GM21423 (cell line): ENCODE measurements around the gene IRF2.

Experiments
- ATAC-seq: cut with Tn5 transposase; IDR thresholded peaks from one replicate; pipeline ENCODE4 v1.9.1; 2021; ENCODE audit warnings: mild to moderate bottlenecking, moderate library complexity; ENCODE audit not compliant: unreplicated experiment

IRF2 gene

DNA sequence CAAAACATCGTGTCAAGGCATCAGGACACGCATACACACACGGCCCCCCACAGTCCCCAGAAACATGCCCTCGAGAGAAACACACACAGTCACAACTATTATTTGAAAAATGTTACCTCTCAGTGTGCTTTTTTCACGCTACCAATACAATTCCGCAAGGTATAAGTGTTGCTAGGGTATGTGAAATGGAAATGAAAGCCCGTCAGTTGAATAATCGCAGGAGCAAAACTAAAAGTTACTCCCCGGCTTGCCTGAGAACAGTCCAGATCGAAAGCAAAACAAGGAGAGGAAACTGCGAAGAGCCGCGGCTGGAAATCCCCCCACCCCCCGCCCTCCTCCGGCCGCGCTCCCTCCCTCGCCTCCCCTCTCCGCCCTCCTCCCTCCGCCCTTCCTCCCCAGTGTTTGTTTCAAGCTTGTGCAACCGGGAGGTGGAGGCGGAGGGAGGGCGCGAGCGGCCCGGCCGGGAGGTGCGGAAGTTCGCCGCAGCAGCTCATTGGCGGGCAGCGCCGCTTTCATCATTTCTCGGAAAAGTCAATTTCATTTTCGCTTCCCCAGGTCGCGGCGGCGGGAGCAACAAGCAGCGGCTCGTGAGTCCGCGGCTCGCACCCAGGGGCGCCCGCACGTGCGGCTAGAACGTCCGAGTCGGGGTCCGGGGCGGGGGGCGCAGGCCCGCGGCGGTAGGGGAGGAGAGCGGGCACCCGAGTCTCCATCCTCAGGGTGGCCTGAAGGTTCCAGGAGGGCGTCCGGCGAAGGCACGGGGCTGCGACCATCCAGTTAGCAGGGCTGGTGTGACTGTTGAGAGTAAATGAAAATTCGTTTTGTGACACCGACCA lies at the start of gene IRF2:
TSS of gene IRF2 (minus strand) at position 288 of the 833 bp plus-strand sequence. CDS start 45,486 bp downstream, outside the sequence.
- peak; percentile 69 for ATAC-seq

GRCh38 chr4:184515606-184516005 lies 41.3 kb upstream of the IRF2 start:
- no peak for ATAC-seq

DNA sequence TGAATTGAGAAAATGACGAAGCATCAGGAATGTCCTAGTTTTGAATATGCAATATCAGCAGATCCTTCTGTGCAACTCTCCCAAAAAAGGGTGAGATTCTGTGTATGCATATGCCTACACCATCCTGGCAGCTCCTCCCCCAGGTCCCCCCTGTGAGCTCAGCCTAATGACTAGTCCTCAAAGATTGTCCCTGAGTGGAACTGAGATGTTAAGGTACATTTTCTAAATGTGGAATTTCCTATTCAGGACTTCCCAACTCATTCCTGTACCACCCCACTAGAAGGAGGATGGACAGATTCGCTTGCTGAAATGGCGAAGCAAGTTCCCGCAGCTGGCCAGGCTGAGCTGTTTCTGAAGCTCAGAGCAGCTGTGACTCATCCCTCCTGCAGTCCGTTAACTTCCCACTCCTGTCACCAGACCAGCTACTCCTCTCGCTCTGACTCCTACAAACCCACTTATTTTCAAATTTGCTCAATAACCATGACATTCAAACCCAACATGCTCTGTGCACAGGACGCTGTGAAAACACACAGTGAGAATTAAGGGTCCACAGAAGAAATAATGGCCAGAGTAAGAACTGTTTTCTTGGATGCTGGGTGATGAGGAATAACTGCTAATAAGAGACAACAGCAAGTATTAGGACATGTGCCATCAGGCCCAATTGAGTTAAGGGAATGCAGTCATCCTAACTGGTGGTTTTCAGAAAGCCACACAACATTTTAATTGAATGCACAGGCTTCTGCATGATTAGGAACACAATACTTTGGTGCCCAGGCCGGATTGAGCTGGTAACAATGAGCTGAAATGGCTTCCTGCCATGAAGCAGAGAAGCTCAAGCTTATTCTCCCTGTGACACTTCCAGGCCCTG lies 40.0 kb upstream of the IRF2 start:
- ATAC-seq = peak; percentile 97

DNA sequence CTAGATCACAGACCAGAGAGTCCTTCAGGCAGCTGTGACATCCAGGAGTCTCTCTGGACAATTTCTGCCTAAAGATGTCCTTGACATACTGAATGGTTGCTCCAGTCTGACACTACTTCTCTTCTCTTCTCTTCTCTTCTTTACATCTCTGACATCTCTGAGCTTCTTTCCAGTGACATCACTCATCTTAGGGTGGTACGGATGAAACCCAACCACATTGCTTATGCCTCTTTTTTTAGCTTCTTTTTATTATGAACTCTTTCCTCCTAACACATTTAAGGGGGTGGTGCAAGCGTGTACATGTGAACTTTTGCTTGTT lies 39.4 kb upstream of the IRF2 start:
- no peak for ATAC-seq

GRCh38 chr4:184511156-184511555 lies 36.8 kb upstream of the IRF2 start:
- ATAC-seq = no peak

GRCh38 chr4:184510401-184510800 lies 36.1 kb upstream of the IRF2 start:
- no peak for ATAC-seq

- peak; percentile 96 for ATAC-seq
Measured at GRCh38 chr4:184506527-184507121, 32.3 kb upstream of the IRF2 start.

DNA sequence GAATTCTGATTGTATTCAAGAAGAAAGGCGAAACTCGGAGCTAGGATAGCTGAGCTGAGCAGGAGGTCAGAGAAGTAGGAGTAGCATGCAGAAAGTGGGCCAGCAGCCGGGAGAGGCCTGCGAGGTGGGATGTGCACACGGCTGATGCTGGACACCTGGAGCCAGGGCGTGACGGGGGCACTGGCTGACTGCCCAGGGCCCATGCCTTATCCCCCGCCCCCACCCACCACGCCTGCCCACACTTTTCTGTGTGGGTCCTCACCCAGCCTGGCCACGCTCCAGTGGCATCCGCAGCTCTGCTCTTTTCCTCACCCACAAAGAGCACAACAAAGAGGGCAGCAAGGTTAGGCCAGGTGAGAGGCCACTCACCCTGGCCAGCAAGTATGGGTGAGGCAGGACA lies 30.0 kb upstream of the IRF2 start:
- ATAC-seq = no peak

- no peak for ATAC-seq
Measured at GRCh38 chr4:184503869-184504300, 29.5 kb upstream of the IRF2 start.

- no peak for ATAC-seq
Measured at GRCh38 chr4:184500748-184501589, 26.6 kb upstream of the IRF2 start.

- ATAC-seq = no peak
Measured at GRCh38 chr4:184499996-184500395, 25.6 kb upstream of the IRF2 start.

DNA sequence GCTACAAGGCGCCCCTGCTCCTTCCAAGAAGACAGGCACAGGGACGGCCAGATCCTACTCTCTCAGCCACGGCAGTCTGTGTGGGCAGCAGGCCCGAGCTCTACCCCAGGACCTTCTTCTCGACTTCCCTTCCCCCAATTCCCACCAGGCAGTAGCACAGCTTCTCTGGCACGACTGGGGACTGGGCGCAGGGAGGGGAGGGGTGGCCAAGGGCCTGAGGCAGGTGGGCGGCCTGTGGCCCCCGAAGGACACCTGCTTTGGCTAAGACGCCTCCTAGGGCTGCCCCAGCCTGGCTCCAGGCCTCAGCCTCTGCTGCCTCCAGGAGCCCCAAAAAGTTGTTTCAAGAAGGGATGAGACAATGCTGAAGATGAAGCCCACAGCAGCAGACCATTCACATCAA lies 24.2 kb upstream of the IRF2 start:
- no peak for ATAC-seq

GRCh38 chr4:184489771-184490170 lies 15.4 kb upstream of the IRF2 start:
- no peak for ATAC-seq

DNA sequence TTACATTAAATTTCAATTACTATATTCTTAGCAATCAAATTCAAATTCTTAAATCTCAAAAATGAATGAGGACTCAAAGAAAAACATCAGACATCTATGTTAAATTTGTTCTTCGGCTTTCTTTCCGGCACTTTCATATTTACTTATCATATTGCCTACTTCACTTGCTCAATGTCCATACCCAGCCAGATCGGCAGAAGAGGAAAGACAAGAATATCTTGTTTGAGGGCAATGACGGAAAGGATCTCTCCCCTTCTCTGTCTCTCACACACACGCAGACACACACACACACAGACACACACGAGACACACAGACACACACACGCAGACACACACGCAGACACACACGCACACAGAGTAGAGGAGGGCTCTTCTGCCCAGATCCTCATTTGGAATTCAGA lies 13.2 kb upstream of the IRF2 start:
- no peak for ATAC-seq

- ATAC-seq = no peak
Measured at GRCh38 chr4:184485279-184485678, 10.9 kb upstream of the IRF2 start.

DNA sequence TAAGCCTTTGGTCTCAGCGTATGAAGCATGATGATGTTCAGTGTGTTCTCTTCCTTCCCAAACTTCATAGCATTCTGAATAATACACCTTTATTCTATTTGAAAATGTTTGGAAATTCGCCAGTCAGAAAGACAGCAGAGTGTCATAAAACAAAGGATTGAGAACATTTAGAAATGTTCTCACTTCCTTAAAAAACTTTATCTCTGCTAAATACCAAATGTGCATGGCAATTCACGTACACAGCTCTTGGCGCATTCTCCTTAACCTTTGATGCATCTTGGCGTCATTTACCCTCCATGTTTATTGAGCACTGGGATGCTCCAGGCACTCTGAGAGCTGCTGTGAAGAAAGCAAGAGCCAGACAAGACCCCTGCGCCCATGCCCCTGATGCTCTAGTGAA lies 7.2 kb upstream of the IRF2 start:
- no peak for ATAC-seq

DNA sequence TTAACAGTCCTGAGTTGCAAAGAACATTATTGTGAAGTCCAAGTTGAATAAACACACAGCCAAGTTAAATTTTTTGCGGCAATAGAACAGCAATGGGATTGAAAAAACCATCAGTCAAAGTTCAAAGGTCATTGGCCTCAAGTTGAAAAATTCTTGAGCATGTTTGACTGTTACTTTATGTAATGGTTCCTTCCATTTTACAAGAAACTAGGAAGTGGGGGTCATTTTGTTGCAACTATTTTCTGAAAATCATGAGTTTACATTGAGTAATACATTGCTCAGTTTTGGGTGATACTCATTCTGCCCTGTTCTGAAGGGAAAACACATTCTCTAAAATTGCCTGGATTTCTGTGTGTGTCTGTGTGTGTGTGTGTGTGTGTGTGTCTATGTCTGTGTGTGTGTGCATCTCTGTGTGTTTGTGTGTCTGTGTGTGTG lies 5.2 kb upstream of the IRF2 start:
- ATAC-seq = no peak

DNA sequence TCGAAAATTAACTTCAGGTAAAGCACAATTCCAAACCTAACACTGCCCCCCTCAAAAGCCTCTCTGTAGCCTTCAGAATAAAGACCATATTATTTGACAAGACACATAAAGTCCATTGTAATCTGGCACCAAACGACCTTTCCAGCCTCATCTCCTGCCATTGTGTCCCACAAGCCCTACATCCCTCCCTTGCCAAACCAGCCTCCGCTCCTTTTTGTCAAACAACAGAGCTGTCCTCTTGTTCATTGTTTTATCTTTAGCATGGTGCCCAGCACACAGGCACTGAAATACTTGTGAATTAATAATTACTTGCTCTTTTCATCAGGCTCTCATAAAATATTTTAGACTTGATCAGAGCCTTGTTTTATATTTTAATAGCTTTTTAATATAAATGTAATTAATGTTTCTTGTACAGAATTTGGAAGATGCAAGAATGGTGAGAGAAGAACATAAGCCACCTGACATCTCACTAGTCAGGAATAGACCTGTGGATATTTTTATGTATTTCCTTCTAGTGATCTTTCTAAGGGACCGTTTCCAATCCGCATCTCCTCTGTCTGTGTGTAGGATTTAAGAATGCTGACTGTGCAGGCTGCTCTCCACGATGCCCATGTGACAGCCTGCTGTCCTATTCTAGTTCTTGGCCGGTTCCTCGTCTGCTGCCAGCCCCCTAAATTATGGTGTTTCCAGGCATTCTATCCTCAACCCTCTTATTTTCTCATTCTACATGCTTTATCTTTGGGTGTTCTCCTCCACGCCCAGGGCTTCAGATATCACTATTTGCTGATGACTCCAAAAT lies 3.0 kb upstream of the IRF2 start:
- no peak for ATAC-seq

GRCh38 chr4:184476695-184477094 lies 2.3 kb upstream of the IRF2 start:
- ATAC-seq = no peak

- ATAC-seq = no peak
Measured at GRCh38 chr4:184475498-184475897, 1.1 kb upstream of the IRF2 start.
